ENCODE results near the gene ANKLE1.
A peak's percentile ranks its signal among the peaks of the same experiment; 100 is the strongest.

The ANKLE1 gene

GRCh38 chr19:17309198-17309964, 27.7 kb downstream of the ANKLE1 start, which contains the start of gene DDA1:
DDA1 (plus strand) TSS chr19:17309563; CDS start chr19:17309655, 92 bp downstream.
- DNase-seq, result peak; percentile 99

GRCh38 chr19:17309965-17310461, 28.3 kb downstream of the ANKLE1 start:
- DNase-seq, result no peak

- no peak for DNase-seq
Observed at GRCh38 chr19:17311455-17312188, 29.9 kb downstream of the ANKLE1 start.

GRCh38 chr19:17312189-17313113, 30.8 kb downstream of the ANKLE1 start:
- DNase-seq, result no peak

- DNase-seq, result no peak
Observed at GRCh38 chr19:17314007-17314593, 32.4 kb downstream of the ANKLE1 start.

GRCh38 chr19:17318966-17319365, 37.3 kb downstream of the ANKLE1 start:
- DNase-seq, result no peak

GRCh38 chr19:17319473-17320238, 38.0 kb downstream of the ANKLE1 start:
- no peak for DNase-seq

- DNase-seq, result no peak
Observed at GRCh38 chr19:17320435-17320834, 38.7 kb downstream of the ANKLE1 start.

GRCh38 chr19:17321655-17322489, 40.2 kb downstream of the ANKLE1 start:
- no peak for DNase-seq

- no peak for DNase-seq
Observed at GRCh38 chr19:17322854-17323253, 41.2 kb downstream of the ANKLE1 start.

GRCh38 chr19:17323300-17323963, 41.7 kb downstream of the ANKLE1 start:
- no peak for DNase-seq

GRCh38 chr19:17323964-17324332, 42.2 kb downstream of the ANKLE1 start:
- no peak for DNase-seq

GRCh38 chr19:17324357-17325114, 42.8 kb downstream of the ANKLE1 start:
- no peak for DNase-seq

- no peak for DNase-seq
Observed at GRCh38 chr19:17325133-17325532, 43.4 kb downstream of the ANKLE1 start.

GRCh38 chr19:17325881-17326594, 44.3 kb downstream of the ANKLE1 start:
- no peak for DNase-seq

GRCh38 chr19:17326595-17326966, 44.9 kb downstream of the ANKLE1 start:
- DNase-seq, result no peak

GRCh38 chr19:17327068-17327653, 45.5 kb downstream of the ANKLE1 start:
- DNase-seq, result no peak
